Stimulated activated memory B cell treated with anti-CD40 and anti-IgM and Interleukin-4, amounts not matched to agents 10 μg/mL and 1 μg/mL and 100 μg/mL, for 72 hours (primary cell): Measurements from ENCODE around the gene KMT2B.
A peak's percentile ranks its signal among the peaks of the same experiment; 100 is the strongest.
"Not testable (repeated sequence)": the region's sequence is repeated elsewhere in the genome, so short reads cannot be mapped to it uniquely, and the experiment has no call there.

ENCODE experiments used
- ATAC-seq: fragments of 150-1000 bp; cut with Tn5 transposase; 2 replicates; pipeline ENCODE4 v1.10.0; 2021
- H3K27ac Mint-ChIP-seq: one replicate; pipeline ENCODE4 v1.8.0; 2022; ENCODE audit warnings: mild to moderate bottlenecking, mixed read lengths
- H3K27me3 Mint-ChIP-seq: one replicate; pipeline ENCODE4 v1.8.0; 2022; ENCODE audit warnings: mixed read lengths
- H3K36me3 Mint-ChIP-seq: one replicate; pipeline ENCODE4 v1.8.0; 2022; ENCODE audit warnings: mixed read lengths
- H3K4me1 Mint-ChIP-seq: one replicate; pipeline ENCODE4 v1.8.0; 2022; ENCODE audit warnings: mixed read lengths
- H3K4me3 Mint-ChIP-seq: one replicate; pipeline ENCODE4 v1.8.0; 2022; ENCODE audit warnings: mild to moderate bottlenecking, moderate library complexity, mixed read lengths
- H3K9me3 Mint-ChIP-seq: one replicate; pipeline ENCODE4 v1.8.0; 2022; ENCODE audit warnings: mixed read lengths

The KMT2B gene

DNA sequence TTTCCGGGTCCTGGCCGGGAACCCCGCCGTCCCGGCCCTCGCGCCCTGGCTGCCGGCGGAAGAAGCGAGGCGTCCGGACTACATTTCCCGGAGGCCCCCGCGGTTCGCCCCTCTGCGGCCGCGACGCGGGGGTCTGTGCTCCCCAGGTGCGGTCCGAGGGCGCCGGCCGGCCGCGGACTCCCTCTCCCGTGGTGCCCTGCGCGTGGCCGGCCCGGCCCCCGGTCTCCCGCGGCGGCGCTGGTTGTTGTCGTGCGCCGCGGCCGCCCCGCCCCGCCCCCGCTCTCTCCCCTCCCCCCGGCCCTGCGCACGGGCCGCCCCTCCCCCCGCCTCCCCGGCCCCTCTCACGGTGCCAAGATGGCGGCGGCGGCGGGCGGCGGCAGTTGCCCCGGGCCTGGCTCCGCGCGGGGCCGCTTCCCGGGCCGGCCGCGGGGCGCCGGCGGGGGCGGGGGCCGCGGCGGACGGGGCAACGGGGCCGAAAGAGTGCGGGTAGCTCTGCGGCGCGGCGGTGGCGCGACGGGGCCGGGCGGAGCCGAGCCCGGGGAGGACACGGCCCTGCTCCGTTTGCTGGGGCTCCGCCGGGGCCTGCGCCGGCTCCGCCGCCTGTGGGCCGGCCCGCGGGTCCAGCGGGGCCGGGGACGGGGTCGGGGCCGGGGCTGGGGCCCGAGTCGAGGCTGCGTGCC lies at the start of gene KMT2B:
TSS of gene KMT2B (plus strand) at position 339 of the 680 bp plus-strand sequence. CDS start at position 355, 16 bp downstream.
- ATAC-seq, result peak; percentile 0
- no peaks in the 10 kb centered on the region for H3K9me3 Mint-ChIP-seq
- peaks cover 78% of the 10 kb centered on the region for H3K4me1 Mint-ChIP-seq
- no peaks in the 10 kb centered on the region for H3K27me3 Mint-ChIP-seq
- peak within 1 kb of the TSS; percentile 97 for H3K27ac Mint-ChIP-seq
- H3K4me3 Mint-ChIP-seq, result peak within 1 kb of the TSS; percentile 97
- H3K36me3 Mint-ChIP-seq, result peaks cover 48% of the 10 kb centered on the region

DNA sequence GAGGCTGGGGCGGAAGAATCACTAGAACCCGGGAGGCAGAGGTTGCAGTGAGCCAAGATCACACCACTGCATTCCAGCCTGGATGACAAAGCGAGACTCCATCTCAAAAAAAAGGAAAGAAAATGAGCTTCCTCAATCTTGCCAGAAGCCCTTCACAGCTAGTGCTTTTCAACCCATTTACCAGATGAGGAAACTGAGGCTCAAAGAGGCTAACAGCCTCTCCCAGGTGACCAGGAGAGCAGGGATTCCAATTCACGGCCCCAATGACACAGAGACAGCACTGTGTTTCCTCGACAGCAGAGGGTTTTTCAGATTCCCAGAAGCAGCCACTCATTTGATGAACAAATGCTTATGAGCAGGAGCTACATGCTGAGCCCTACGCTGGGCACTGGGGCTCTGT lies 48.2 kb upstream of the KMT2B start:
- no peaks in the 10 kb centered on the region for H3K9me3 Mint-ChIP-seq
- H3K27me3 Mint-ChIP-seq, result peaks cover 45% of the 10 kb centered on the region
- no peak for ATAC-seq
- H3K4me3 Mint-ChIP-seq, result no peak overlapping the region
- H3K36me3 Mint-ChIP-seq, result peaks cover 10% of the 10 kb centered on the region
- H3K4me1 Mint-ChIP-seq, result peaks cover 10% of the 10 kb centered on the region
- H3K27ac Mint-ChIP-seq, result no peak overlapping the region

DNA sequence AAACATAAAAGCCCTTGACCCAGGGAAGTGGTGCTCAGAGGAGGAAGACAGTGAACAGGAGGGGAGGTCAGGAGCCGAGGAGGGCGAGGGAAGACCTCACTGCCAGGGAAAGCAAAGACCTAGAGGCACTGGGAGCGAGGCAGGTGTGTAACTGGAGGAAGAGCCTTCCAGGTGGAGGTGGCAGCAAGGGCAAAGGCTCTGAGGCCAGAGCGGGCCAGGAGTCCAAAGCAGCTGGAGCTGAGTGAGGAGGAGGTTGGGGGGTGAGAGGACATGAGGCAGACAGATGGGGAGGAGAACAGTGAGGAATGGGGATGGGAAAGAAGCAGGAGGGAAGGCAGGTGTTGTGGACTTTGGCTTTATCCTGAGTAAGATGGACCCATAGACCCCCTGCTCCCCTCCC lies 47.8 kb upstream of the KMT2B start:
- Mint-ChIP-seq H3K4me1 (peaks cover 10% of the 10 kb centered on the region), H3K4me3 (no peak overlapping the region), H3K9me3 (no peaks in the 10 kb centered on the region), H3K27ac (no peak overlapping the region), H3K27me3 (peaks cover 45% of the 10 kb centered on the region), H3K36me3 (peaks cover 7% of the 10 kb centered on the region)
- ATAC-seq, result no peak

DNA sequence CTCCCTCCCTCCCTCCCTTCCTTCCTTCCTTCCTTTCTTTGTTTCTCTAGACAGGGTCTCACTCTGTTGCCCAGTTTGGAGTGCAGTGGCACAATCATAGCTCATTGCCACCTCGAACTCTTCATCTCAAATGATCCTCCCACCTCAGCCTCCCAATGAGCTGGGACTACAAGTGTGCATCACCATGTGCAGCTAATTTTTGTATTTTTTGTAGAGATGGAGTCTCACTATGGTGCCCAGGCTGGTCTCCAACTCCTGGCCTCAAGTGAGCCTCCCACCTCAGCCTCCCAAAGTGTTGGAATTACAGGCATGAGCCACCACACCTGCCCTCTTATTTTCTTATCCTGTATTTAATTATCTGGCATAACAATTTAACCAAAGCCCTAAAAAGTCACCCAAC lies 47.1 kb upstream of the KMT2B start:
- no peak overlapping the region for H3K4me3 Mint-ChIP-seq
- H3K4me1 Mint-ChIP-seq, result peaks cover 10% of the 10 kb centered on the region
- ATAC-seq, result no peak
- peaks cover 1% of the 10 kb centered on the region for H3K36me3 Mint-ChIP-seq
- H3K27me3 Mint-ChIP-seq, result peaks cover 48% of the 10 kb centered on the region
- no peaks in the 10 kb centered on the region for H3K9me3 Mint-ChIP-seq
- no peak overlapping the region for H3K27ac Mint-ChIP-seq

DNA sequence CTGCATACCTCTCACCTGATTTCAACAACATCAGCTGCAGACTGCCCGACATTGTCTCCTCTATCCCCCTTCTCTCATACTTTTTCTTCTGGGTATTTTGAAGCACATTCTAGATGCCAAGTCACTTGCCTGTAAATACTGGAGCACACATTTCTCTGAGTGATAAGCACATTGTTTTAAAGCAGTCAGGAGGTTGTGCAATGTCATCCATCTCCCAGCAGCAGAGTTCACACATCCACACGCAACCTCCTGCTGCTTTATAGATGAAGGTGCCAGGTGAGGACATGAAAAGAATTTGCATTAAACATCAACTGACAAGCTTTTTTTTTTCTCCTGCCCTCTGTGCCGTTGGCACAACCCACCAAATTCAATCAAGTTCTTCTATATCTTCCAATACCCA lies 46.0 kb upstream of the KMT2B start:
- H3K4me3 Mint-ChIP-seq, result no peak overlapping the region
- ATAC-seq, result no peak
- no peaks in the 10 kb centered on the region for H3K9me3 Mint-ChIP-seq
- peaks cover 10% of the 10 kb centered on the region for H3K4me1 Mint-ChIP-seq
- H3K27ac Mint-ChIP-seq, result no peak overlapping the region
- H3K36me3 Mint-ChIP-seq, result peaks cover 6% of the 10 kb centered on the region
- H3K27me3 Mint-ChIP-seq, result peaks cover 59% of the 10 kb centered on the region

- Mint-ChIP-seq H3K27ac (peak overlapping the region; percentile 61), H3K36me3 (peaks cover 6% of the 10 kb centered on the region), H3K9me3 (no peaks in the 10 kb centered on the region), H3K4me3 (peak overlapping the region; percentile 75), H3K4me1 (peaks cover 10% of the 10 kb centered on the region), H3K27me3 (peaks cover 72% of the 10 kb centered on the region)
- peak; percentile 76 for ATAC-seq
Observed at GRCh38 chr19:35673121-35673804, 44.5 kb upstream of the KMT2B start.

DNA sequence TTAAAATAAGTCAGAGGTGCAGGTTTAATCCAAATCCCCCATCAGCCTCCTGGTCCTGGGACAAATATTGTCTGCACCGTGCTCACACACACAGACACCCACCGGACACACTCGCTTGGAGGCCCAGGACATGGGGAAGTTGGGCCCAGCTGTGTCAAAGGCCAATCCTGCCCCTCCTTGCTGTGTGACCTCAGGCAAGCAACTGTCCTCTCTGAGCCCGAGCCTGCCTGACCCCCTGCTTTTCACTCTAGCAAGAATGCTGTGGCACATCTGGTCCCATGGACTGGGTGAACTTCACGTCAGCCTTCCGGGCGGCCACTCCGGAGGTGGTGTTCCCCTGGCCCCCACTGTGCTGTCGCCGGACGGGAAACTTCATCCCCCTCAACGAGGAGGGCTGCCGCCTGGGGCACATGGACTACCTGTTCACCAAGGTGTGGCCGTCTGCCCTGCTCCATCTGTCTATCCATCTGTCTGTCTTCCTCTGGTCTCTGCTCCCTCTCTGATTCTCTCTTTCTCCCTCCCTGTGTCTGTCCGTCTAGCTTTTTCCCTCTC lies 42.1 kb upstream of the KMT2B start:
- Mint-ChIP-seq H3K4me3 (no peak overlapping the region), H3K9me3 (no peaks in the 10 kb centered on the region), H3K27ac (no peak overlapping the region), H3K4me1 (peaks cover 10% of the 10 kb centered on the region), H3K36me3 (peaks cover 6% of the 10 kb centered on the region), H3K27me3 (peaks cover 60% of the 10 kb centered on the region)
- ATAC-seq, result no peak

- H3K4me1 Mint-ChIP-seq, result peaks cover 9% of the 10 kb centered on the region
- H3K9me3 Mint-ChIP-seq, result no peaks in the 10 kb centered on the region
- H3K4me3 Mint-ChIP-seq, result no peak overlapping the region
- no peak overlapping the region for H3K27ac Mint-ChIP-seq
- H3K36me3 Mint-ChIP-seq, result no peaks in the 10 kb centered on the region
- H3K27me3 Mint-ChIP-seq, result no peaks in the 10 kb centered on the region
- no peak for ATAC-seq
Observed at GRCh38 chr19:35689836-35690235, 28.0 kb upstream of the KMT2B start.

DNA sequence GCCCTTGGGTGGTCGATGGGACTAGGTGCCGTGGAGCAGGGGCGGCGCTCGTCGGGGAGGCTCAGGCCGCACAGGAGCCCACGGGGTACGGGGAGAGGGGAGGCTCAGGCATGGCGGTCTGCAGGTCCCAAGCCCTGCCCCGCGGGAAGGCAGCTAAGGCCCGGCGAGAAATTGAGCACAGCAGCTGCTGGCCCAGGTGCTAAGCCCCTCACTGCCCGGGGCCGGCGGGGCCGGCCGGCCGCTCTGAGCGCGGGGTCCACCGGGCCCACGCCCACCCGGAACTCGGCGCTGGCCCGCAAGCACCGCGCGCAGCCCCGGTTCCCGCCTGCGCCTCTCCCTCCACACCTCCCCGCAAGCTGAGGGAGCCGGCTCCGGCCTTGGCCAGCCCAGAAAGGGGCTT lies 26.7 kb upstream of the KMT2B start:
- not testable (repeated sequence) for H3K4me3 Mint-ChIP-seq, H3K27me3 Mint-ChIP-seq, H3K27ac Mint-ChIP-seq, ATAC-seq, H3K9me3 Mint-ChIP-seq, H3K36me3 Mint-ChIP-seq
- peaks cover 11% of the 10 kb centered on the region for H3K4me1 Mint-ChIP-seq

GRCh38 chr19:35692010-35692409 lies 25.8 kb upstream of the KMT2B start:
- peaks cover 16% of the 10 kb centered on the region for H3K4me1 Mint-ChIP-seq
- no peaks in the 10 kb centered on the region for H3K27me3 Mint-ChIP-seq
- no peaks in the 10 kb centered on the region for H3K36me3 Mint-ChIP-seq

GRCh38 chr19:35693422-35693821 lies 24.4 kb upstream of the KMT2B start:
- Mint-ChIP-seq H3K36me3 (no peaks in the 10 kb centered on the region), H3K9me3 (peaks cover 3% of the 10 kb centered on the region), H3K4me3 (no peak overlapping the region), H3K27ac (peak overlapping the region; percentile 15), H3K27me3 (no peaks in the 10 kb centered on the region), H3K4me1 (peaks cover 16% of the 10 kb centered on the region)
- ATAC-seq, result no peak

More at GRCh38 chr19:35692010-35692409, 25.8 kb upstream of the KMT2B start:
- H3K27ac Mint-ChIP-seq, result no peak overlapping the region
- no peak for ATAC-seq
- H3K4me3 Mint-ChIP-seq, result no peak overlapping the region
- peaks cover 3% of the 10 kb centered on the region for H3K9me3 Mint-ChIP-seq

GRCh38 chr19:35693835-35694599 lies 23.8 kb upstream of the KMT2B start:
- peaks cover 16% of the 10 kb centered on the region for H3K4me1 Mint-ChIP-seq
- no peaks in the 10 kb centered on the region for H3K27me3 Mint-ChIP-seq
- H3K27ac Mint-ChIP-seq, result peak overlapping the region; percentile 15
- H3K4me3 Mint-ChIP-seq, result no peak overlapping the region
- no peaks in the 10 kb centered on the region for H3K36me3 Mint-ChIP-seq
- H3K9me3 Mint-ChIP-seq, result peaks cover 3% of the 10 kb centered on the region
- ATAC-seq, result peak; percentile 98

GRCh38 chr19:35695895-35696422 lies 21.8 kb upstream of the KMT2B start:
- no peaks in the 10 kb centered on the region for H3K27me3 Mint-ChIP-seq

DNA sequence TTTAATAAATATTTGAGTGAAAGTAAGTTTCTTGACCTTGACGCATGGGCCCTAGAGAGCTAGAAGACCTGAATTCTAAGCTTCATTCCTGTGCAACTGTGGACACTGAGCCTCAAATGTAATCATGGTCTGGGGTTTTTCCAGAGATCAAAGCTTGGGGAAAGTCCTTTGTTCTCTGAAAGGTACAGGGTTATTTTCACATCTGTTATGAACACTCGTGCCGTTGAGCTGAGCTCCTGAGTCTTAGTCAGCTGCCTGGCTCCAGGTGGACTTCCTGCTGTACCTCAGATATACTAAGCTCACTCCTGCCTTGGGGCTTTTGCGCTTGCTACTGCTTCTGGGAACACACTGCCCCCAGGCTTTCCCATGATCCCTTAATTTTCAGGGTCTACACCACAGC lies 21.0 kb upstream of the KMT2B start:
- Mint-ChIP-seq H3K9me3 (peaks cover 3% of the 10 kb centered on the region), H3K36me3 (no peaks in the 10 kb centered on the region), H3K27me3 (no peaks in the 10 kb centered on the region), H3K27ac (peak overlapping the region; percentile 54), H3K4me3 (no peak overlapping the region), H3K4me1 (peaks cover 17% of the 10 kb centered on the region)
- ATAC-seq, result peak; percentile 65

More at GRCh38 chr19:35695895-35696422, 21.8 kb upstream of the KMT2B start:
- Mint-ChIP-seq H3K36me3 (no peaks in the 10 kb centered on the region), H3K4me1 (peaks cover 16% of the 10 kb centered on the region), H3K9me3 (peaks cover 3% of the 10 kb centered on the region), H3K4me3 (no peak overlapping the region), H3K27ac (peak overlapping the region; percentile 54)
- no peak for ATAC-seq
